OCI-LY1 (cell line): ENCODE results near the gene DMGDH.

Experiments
- H2AFZ ChIP-seq: fragments of 200-600 bp; sonication (generic), shearing (Covaris generic); 2 replicates; pipeline ENCODE4 v1.6.0; 2014; ENCODE audit warnings: antibody characterized with exemption, mild to moderate bottlenecking, low read length
- H3F3A ChIP-seq: fragments of 200-600 bp; sonication (generic), shearing (Covaris generic); 2 replicates; pipeline ENCODE4 v1.6.0; 2014; ENCODE audit warnings: mild to moderate bottlenecking, antibody characterized with exemption, low read length, moderate library complexity; ENCODE audit not compliant: insufficient read depth
- H3K27ac ChIP-seq: fragments of 200-600 bp; sonication (generic); 2 replicates; pipeline ENCODE4 v1.5.1; 2014; ENCODE audit warnings: low read length, mixed run types, mild to moderate bottlenecking, low read depth; ENCODE audit not compliant: poor library complexity, severe bottlenecking
- H3K27me3 ChIP-seq: fragments of 200-600 bp; sonication (generic); 2 replicates; pipeline ENCODE4 v1.6.0; 2014; ENCODE audit warnings: antibody characterized with exemption, mild to moderate bottlenecking, low read length, moderate library complexity; ENCODE audit not compliant: insufficient read depth
- H3K36me3 ChIP-seq: fragments of 200-600 bp; sonication (generic); 2 replicates; pipeline ENCODE4 v1.6.1; 2014; ENCODE audit warnings: mild to moderate bottlenecking, antibody characterized with exemption, low read length, moderate library complexity, mixed read lengths; ENCODE audit not compliant: insufficient read depth
- H3K4me1 ChIP-seq: fragments of 200-600 bp; sonication (generic); 2 replicates; pipeline ENCODE4 v1.5.1; 2014; ENCODE audit warnings: mild to moderate bottlenecking, low read length, moderate library complexity; ENCODE audit not compliant: insufficient read depth, severe bottlenecking
- H3K4me2 ChIP-seq: fragments of 200-600 bp; sonication (generic), shearing (Covaris generic); 2 replicates; pipeline ENCODE4 v1.6.1; 2014; ENCODE audit warnings: low read length
- H3K4me3 ChIP-seq: fragments of 200-600 bp; sonication (generic); 2 replicates; pipeline ENCODE4 v1.5.1; 2014; ENCODE audit warnings: low read length, low read depth, mild to moderate bottlenecking, mixed read lengths; ENCODE audit not compliant: poor library complexity, severe bottlenecking
- H3K79me2 ChIP-seq: fragments of 200-600 bp; shearing (Covaris generic); 2 replicates; pipeline ENCODE4 v1.6.1; 2016; ENCODE audit warnings: mixed run types, low read length, mixed read lengths; ENCODE audit not compliant: insufficient read depth
- H3K9ac ChIP-seq: fragments of 200-600 bp; sonication (generic), shearing (Covaris generic); 2 replicates; pipeline ENCODE4 v1.6.1; 2014; ENCODE audit warnings: mild to moderate bottlenecking, low read length, mixed read lengths
- H3K9me2 ChIP-seq: fragments of 200-600 bp; sonication (generic), shearing (Covaris generic); 2 replicates; pipeline ENCODE4 v1.6.1; 2014; ENCODE audit warnings: low read depth, mild to moderate bottlenecking, low read length, mixed read lengths
- H3K9me3 ChIP-seq: fragments of 200-600 bp; shearing (Covaris generic); 2 replicates; pipeline ENCODE4 v1.6.1; 2014; ENCODE audit warnings: low read length, mixed read lengths
- H4K20me1 ChIP-seq: fragments of 200-600 bp; sonication (generic), shearing (Covaris generic); 2 replicates; pipeline ENCODE4 v1.6.0; 2016; ENCODE audit warnings: mild to moderate bottlenecking, low read length; ENCODE audit not compliant: insufficient read depth
- EZH2 ChIP-seq: fragments of 200-600 bp; sonication (generic), shearing (Covaris generic); IDR thresholded peaks from 2 replicates; pipeline ENCODE4 v1.8.0; 2017; ENCODE audit warnings: borderline replicate concordance, mixed run types, mild to moderate bottlenecking, antibody characterized with exemption, low read length, moderate library complexity, mixed read lengths
- TF ChIP-seq, protein P1 (sequence below): fragments of 200-600 bp; sonication (generic), shearing (Covaris generic); IDR thresholded peaks from 2 replicates; pipeline ENCODE4 v1.5.1; 2017; ENCODE audit warnings: mild to moderate bottlenecking, antibody characterized with exemption, low read length, moderate library complexity, mixed read lengths

Gene DMGDH

DNA sequence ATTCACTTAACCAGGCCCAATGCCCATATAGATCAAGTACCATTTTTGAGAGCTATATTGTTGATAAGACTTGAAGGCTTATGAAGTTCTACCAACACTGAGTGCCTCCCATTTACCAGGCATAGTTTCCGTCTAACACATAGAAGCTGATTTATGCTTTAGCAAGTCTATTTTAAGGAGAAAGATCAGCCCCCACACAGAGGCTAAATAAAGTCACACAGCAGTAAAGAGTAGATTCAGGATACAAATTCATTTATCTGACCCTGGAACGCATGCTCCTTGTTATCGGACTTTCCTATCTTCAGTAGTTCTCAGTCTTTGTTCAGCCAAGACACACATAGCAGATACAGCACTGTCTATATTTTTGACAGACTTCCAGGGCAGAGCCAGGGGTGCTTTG, 34.2 kb downstream of the DMGDH start:
- Histone ChIP-seq H3K36me3 (no peaks in the 10 kb centered on the region), H3F3A (no peaks in the 10 kb centered on the region), H3K79me2 (no peaks in the 10 kb centered on the region), H2AFZ (no peak overlapping the region), H3K27ac (no peak overlapping the region), H3K4me3 (no peak overlapping the region), H3K4me2 (no peak overlapping the region), H4K20me1 (no peaks in the 10 kb centered on the region), H3K9ac (no peak overlapping the region), H3K9me3 (no peaks in the 10 kb centered on the region), H3K4me1 (no peaks in the 10 kb centered on the region), H3K27me3 (peaks cover 8% of the 10 kb centered on the region; the same call in 1 of the 2 replicates), H3K9me2 (no peaks in the 10 kb centered on the region)
- TF ChIP-seq, protein P1, sequence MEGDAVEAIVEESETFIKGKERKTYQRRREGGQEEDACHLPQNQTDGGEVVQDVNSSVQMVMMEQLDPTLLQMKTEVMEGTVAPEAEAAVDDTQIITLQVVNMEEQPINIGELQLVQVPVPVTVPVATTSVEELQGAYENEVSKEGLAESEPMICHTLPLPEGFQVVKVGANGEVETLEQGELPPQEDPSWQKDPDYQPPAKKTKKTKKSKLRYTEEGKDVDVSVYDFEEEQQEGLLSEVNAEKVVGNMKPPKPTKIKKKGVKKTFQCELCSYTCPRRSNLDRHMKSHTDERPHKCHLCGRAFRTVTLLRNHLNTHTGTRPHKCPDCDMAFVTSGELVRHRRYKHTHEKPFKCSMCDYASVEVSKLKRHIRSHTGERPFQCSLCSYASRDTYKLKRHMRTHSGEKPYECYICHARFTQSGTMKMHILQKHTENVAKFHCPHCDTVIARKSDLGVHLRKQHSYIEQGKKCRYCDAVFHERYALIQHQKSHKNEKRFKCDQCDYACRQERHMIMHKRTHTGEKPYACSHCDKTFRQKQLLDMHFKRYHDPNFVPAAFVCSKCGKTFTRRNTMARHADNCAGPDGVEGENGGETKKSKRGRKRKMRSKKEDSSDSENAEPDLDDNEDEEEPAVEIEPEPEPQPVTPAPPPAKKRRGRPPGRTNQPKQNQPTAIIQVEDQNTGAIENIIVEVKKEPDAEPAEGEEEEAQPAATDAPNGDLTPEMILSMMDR = no peak
- no peak for TF ChIP-seq EZH2

DNA sequence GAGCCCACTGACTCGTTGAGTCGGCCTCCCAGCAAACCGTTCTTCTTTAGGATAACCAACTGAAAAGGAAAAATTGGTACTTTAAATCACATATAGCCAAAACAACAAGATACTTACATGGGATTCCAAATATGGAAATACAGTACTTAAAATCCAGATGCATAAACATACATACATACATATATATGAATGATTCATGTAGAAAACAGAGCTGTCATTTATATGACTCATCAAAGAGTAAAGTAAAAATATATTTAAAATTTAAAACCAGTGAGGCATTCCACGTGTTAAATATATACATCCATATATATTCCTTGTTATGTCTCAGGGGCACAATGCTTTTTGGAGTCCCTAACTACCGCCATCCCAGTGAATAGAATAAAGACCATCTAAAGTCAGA, 36.7 kb downstream of the DMGDH start:
- H3K9me3 ChIP-seq = no peaks in the 10 kb centered on the region
- no peaks in the 10 kb centered on the region for H3K79me2 ChIP-seq
- TF ChIP-seq EZH2 = no peak
- TF ChIP-seq, protein P1 = no peak
- H3F3A ChIP-seq = no peaks in the 10 kb centered on the region
- no peaks in the 10 kb centered on the region for H3K4me1 ChIP-seq
- no peak overlapping the region for H3K9ac ChIP-seq
- H4K20me1 ChIP-seq = no peaks in the 10 kb centered on the region
- H3K4me2 ChIP-seq = no peak overlapping the region
- no peak overlapping the region for H3K27ac ChIP-seq
- peaks cover 8% of the 10 kb centered on the region; the same call in 1 of the 2 replicates for H3K27me3 ChIP-seq
- no peaks in the 10 kb centered on the region for H3K9me2 ChIP-seq
- no peak overlapping the region for H2AFZ ChIP-seq
- no peaks in the 10 kb centered on the region for H3K36me3 ChIP-seq
- no peak overlapping the region for H3K4me3 ChIP-seq

DNA sequence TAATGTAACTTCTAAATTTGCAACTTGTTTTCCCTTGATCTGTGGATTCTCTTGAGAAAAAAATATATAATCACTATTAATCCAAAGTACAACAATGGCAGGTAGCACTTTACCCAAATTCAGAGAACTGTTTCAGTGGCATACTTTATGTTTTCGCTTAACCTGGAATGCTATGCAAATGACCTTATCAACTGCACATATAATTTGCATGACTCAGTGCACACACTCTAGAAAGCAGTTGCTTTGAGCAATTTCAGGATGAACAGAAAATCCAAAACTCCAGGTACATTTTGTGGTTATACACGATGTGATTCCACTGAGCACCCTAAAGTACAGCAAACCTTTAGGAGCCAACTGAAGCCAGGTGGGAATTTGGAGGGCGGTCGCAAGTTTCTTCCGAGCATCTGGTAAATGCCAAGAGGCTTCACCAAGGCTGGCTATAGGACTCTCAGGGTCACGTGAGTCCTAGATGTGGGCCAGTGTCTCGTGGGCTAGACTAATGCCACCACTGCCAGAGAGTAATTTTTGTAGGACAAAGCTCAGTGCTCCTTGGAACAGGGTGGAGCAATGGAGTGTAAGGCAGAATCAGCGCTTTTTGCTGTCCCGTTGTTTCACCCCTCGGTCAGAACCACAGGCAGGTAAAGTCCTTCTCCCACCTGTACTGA, 37.3 kb downstream of the DMGDH start:
- no peak for TF ChIP-seq EZH2
- TF ChIP-seq, protein P1 = no peak
- H3F3A ChIP-seq = no peaks in the 10 kb centered on the region
- no peak overlapping the region for H3K9ac ChIP-seq
- H3K27ac ChIP-seq = no peak overlapping the region
- no peaks in the 10 kb centered on the region for H3K4me1 ChIP-seq
- no peaks in the 10 kb centered on the region for H4K20me1 ChIP-seq
- peaks cover 8% of the 10 kb centered on the region; the same call in 1 of the 2 replicates for H3K27me3 ChIP-seq
- H3K79me2 ChIP-seq = no peaks in the 10 kb centered on the region
- no peaks in the 10 kb centered on the region for H3K9me3 ChIP-seq
- no peak overlapping the region for H3K4me2 ChIP-seq
- H2AFZ ChIP-seq = no peak overlapping the region
- no peaks in the 10 kb centered on the region for H3K9me2 ChIP-seq
- no peak overlapping the region for H3K4me3 ChIP-seq
- H3K36me3 ChIP-seq = no peaks in the 10 kb centered on the region
